Measurements from ENCODE around the gene MRPS15. TPM values are rescaled to one million over a fixed set of nuclear protein-coding genes. Genes with fewer than 3 reads are reported as not detected.

MRPS15 gene
- total and polyA plus RNA-seq, 5 donors: 86.7 to 206 (median 90.9) TPM

- peak in 1 of 3 donors; percentile 50 for DNase-seq
- ATAC-seq: peak in 1 of 2 donors; percentile 25
- Histone ChIP-seq H3K27me3 (ENCODE audit: control insufficient read depth, insufficient read depth) (no peaks in the 10 kb centered on the region), H3K9me3 (ENCODE audit: control insufficient read depth, low read length) (no peaks in the 10 kb centered on the region), H3K4me1 (ENCODE audit: control insufficient read depth, insufficient read depth, low read length) (no peaks in the 10 kb centered on the region), H3K4me3 (ENCODE audit: low read length) (no peak overlapping the region), H3K27ac (ENCODE audit: low read length) (no peak overlapping the region)
- WGBS: 61% methylated on average over 22 of the region's 22 CpGs
- intact Hi-C loops (cut with DNase I): no loop called here
These were observed 7.9 kb upstream of the MRPS15 start for GRCh38 chr1:36471830-36472641.

GRCh38 chr1:36469163-36469562 lies 5.0 kb upstream of the MRPS15 start:
- intact Hi-C loops (cut with DNase I): no loop called here
- DNase-seq (no peak), ATAC-seq (no peak)
- Histone ChIP-seq H3K4me3 (ENCODE audit: low read length) (no peak overlapping the region), H3K27me3 (ENCODE audit: control insufficient read depth, insufficient read depth) (no peaks in the 10 kb centered on the region), H3K27ac (ENCODE audit: low read length) (no peak overlapping the region), H3K4me1 (ENCODE audit: control insufficient read depth, insufficient read depth, low read length) (no peaks in the 10 kb centered on the region), H3K9me3 (ENCODE audit: control insufficient read depth, low read length) (no peaks in the 10 kb centered on the region)
- WGBS: 79% methylated on average over 2 of the region's 2 CpGs

GRCh38 chr1:36467700-36468455 lies 3.7 kb upstream of the MRPS15 start:
- Histone ChIP-seq H3K4me3 (ENCODE audit: low read length) (no peak overlapping the region), H3K9me3 (ENCODE audit: control insufficient read depth, low read length) (no peaks in the 10 kb centered on the region), H3K27ac (ENCODE audit: low read length) (no peak overlapping the region), H3K4me1 (ENCODE audit: control insufficient read depth, insufficient read depth, low read length) (peaks cover 3% of the 10 kb centered on the region), H3K27me3 (ENCODE audit: control insufficient read depth, insufficient read depth) (no peaks in the 10 kb centered on the region)
- WGBS: 86% methylated on average over 10 of the region's 10 CpGs
- intact Hi-C loops (cut with DNase I): no loop called here
- DNase-seq: peak in 1 of 3 donors; percentile 54
- no peak for ATAC-seq

GRCh38 chr1:36467027-36467410 lies 2.8 kb upstream of the MRPS15 start:
- Histone ChIP-seq H3K4me1 (ENCODE audit: control insufficient read depth, insufficient read depth, low read length) (peaks cover 3% of the 10 kb centered on the region), H3K27ac (ENCODE audit: low read length) (no peak overlapping the region), H3K4me3 (ENCODE audit: low read length) (no peak overlapping the region), H3K9me3 (ENCODE audit: control insufficient read depth, low read length) (no peaks in the 10 kb centered on the region), H3K27me3 (ENCODE audit: control insufficient read depth, insufficient read depth) (no peaks in the 10 kb centered on the region)
- DNase-seq: no peak
- intact Hi-C loops (cut with DNase I): no loop called here
- no peak for ATAC-seq
- WGBS: 90% methylated on average over 4 of the region's 4 CpGs

- H3K27ac ChIP-seq (ENCODE audit: low read length): no peak overlapping the region
- WGBS: 89% methylated on average over 12 of the region's 12 CpGs
These were observed 2.3 kb upstream of the MRPS15 start for GRCh38 chr1:36466370-36467026.

GRCh38 chr1:36465731-36466369 lies 1.7 kb upstream of the MRPS15 start:
- Histone ChIP-seq H3K27ac (ENCODE audit: low read length) (no peak overlapping the region), H3K27me3 (ENCODE audit: control insufficient read depth, insufficient read depth) (no peaks in the 10 kb centered on the region), H3K4me3 (ENCODE audit: low read length) (no peak overlapping the region), H3K4me1 (ENCODE audit: control insufficient read depth, insufficient read depth, low read length) (peaks cover 3% of the 10 kb centered on the region), H3K9me3 (ENCODE audit: control insufficient read depth, low read length) (no peaks in the 10 kb centered on the region)
- ATAC-seq (no peak), DNase-seq (no peak)
- intact Hi-C loops (cut with DNase I): no loop called here
- WGBS: 60% methylated on average over 4 of the region's 4 CpGs

More at GRCh38 chr1:36466370-36467026, 2.3 kb upstream of the MRPS15 start:
- peaks cover 3% of the 10 kb centered on the region for H3K4me1 ChIP-seq (ENCODE audit: control insufficient read depth, insufficient read depth, low read length)
- ATAC-seq: no peak
- intact Hi-C loops (cut with DNase I): no loop called here
- no peaks in the 10 kb centered on the region for H3K27me3 ChIP-seq (ENCODE audit: control insufficient read depth, insufficient read depth)
- no peak overlapping the region for H3K4me3 ChIP-seq (ENCODE audit: low read length)
- peak in 1 of 3 donors; percentile 50 for DNase-seq
- H3K9me3 ChIP-seq (ENCODE audit: control insufficient read depth, low read length): no peaks in the 10 kb centered on the region

GRCh38 chr1:36464605-36465393 lies 615 bp upstream of the MRPS15 start:
- intact Hi-C loops (cut with DNase I): no loop called here
- WGBS: 34% methylated on average over 13 of the region's 13 CpGs
- peak overlapping the region; percentile 71 for H3K27ac ChIP-seq (ENCODE audit: low read length)
- DNase-seq (no peak), ATAC-seq (peak; percentile 64 to 70)
- H3K9me3 ChIP-seq (ENCODE audit: control insufficient read depth, low read length): no peaks in the 10 kb centered on the region
- H3K4me1 ChIP-seq (ENCODE audit: control insufficient read depth, insufficient read depth, low read length): peaks cover 3% of the 10 kb centered on the region
- no peaks in the 10 kb centered on the region for H3K27me3 ChIP-seq (ENCODE audit: control insufficient read depth, insufficient read depth)
- H3K4me3 ChIP-seq (ENCODE audit: low read length): peak overlapping the region; percentile 86

- Histone ChIP-seq H3K4me1 (ENCODE audit: control insufficient read depth, insufficient read depth, low read length) (peaks cover 3% of the 10 kb centered on the region), H3K27me3 (ENCODE audit: control insufficient read depth, insufficient read depth) (no peaks in the 10 kb centered on the region), H3K27ac (ENCODE audit: low read length) (no peak overlapping the region), H3K4me3 (ENCODE audit: low read length) (peak overlapping the region; percentile 86), H3K9me3 (ENCODE audit: control insufficient read depth, low read length) (no peaks in the 10 kb centered on the region)
- WGBS: 16% methylated on average over 6 of the region's 6 CpGs
- intact Hi-C loops (cut with DNase I): no loop called here
- no peak for DNase-seq
- ATAC-seq: peak in 1 of 2 donors; percentile 1
These were observed 751 bp downstream of the MRPS15 start for GRCh38 chr1:36463463-36463802.

- WGBS: 87% methylated on average over 3 of the region's 3 CpGs
- H3K4me1 ChIP-seq (ENCODE audit: control insufficient read depth, insufficient read depth, low read length): peaks cover 3% of the 10 kb centered on the region
- no peak for ATAC-seq
- no peak for DNase-seq
- H3K9me3 ChIP-seq (ENCODE audit: control insufficient read depth, low read length): no peaks in the 10 kb centered on the region
- intact Hi-C loops (cut with DNase I): no loop called here
- H3K4me3 ChIP-seq (ENCODE audit: low read length): no peak overlapping the region
- H3K27me3 ChIP-seq (ENCODE audit: control insufficient read depth, insufficient read depth): no peaks in the 10 kb centered on the region
- no peak overlapping the region for H3K27ac ChIP-seq (ENCODE audit: low read length)
These were observed 5.3 kb downstream of the MRPS15 start for GRCh38 chr1:36458910-36459309.

GRCh38 chr1:36457691-36458090 lies 6.5 kb downstream of the MRPS15 start:
- WGBS: 79% methylated on average over 5 of the region's 5 CpGs

More at GRCh38 chr1:36457691-36458090, 6.5 kb downstream of the MRPS15 start:
- H3K27me3 ChIP-seq (ENCODE audit: control insufficient read depth, insufficient read depth): no peaks in the 10 kb centered on the region
- no peaks in the 10 kb centered on the region for H3K4me1 ChIP-seq (ENCODE audit: control insufficient read depth, insufficient read depth, low read length)
- ATAC-seq (no peak), DNase-seq (no peak)
- H3K9me3 ChIP-seq (ENCODE audit: control insufficient read depth, low read length): no peaks in the 10 kb centered on the region
- H3K4me3 ChIP-seq (ENCODE audit: low read length): no peak overlapping the region
- intact Hi-C loops (cut with DNase I): no loop called here
- H3K27ac ChIP-seq (ENCODE audit: low read length): no peak overlapping the region

Data from right cardiac atrium (tissue), 5 donors.